Endothelial cell of umbilical vein (primary cell): Measurements from ENCODE around the gene CLEC20A. TPM values are rescaled to one million over a fixed set of nuclear protein-coding genes. Genes with fewer than 3 reads are reported as not detected.

Experiments used
- BruUV-seq: library from RNA; stranded (reverse); fragments of 400-500 nt; replicated peaks from 2 replicates; lab custom pipeline; 2021; lab: Mats Ljungman, UMichigan
- CTCF ChIA-PET: fragments of 300-600, 350-600 bp; sonication (Branson Sonifier 250); formaldehyde crosslinking; loops from one replicate; lab custom pipeline; 2021; ENCODE audit warnings: antibody characterized with exemption, inconsistent platforms; lab: Charles Lee
- POLR2A ChIA-PET: fragments of 300-600, 350-600 bp; sonication (Branson Sonifier 250); formaldehyde crosslinking; loops from one replicate; lab custom pipeline; 2021; ENCODE audit warnings: antibody characterized with exemption, inconsistent platforms; lab: Charles Lee
- DNase-seq: peaks from one replicate; pipeline ENCODE4 v3.0.0-alpha.2; 2011; ENCODE audit warnings: low read depth, low spot score
- FAIRE-seq: peaks from 2 replicates; lab custom pipeline; 2011; peaks lifted over from hg19 to GRCh38; lab: Jason Lieb, UNC
- H2AFZ ChIP-seq: 2 replicates; pipeline ENCODE4 v1.6.0; 2012; ENCODE audit warnings: low read depth, low read length, control low read depth, inconsistent platforms
- H3K27ac ChIP-seq: 2 replicates; pipeline ENCODE4 v1.5.1; 2011; ENCODE audit warnings: low read depth, mild to moderate bottlenecking, control low read depth, low read length, moderate library complexity; ENCODE audit not compliant: insufficient read depth
- H3K27me3 ChIP-seq, 2 experiments: 2 replicates each; pipeline versions ENCODE4 v1.6.0 to v1.6.1; 2011; ENCODE audit warnings: low read length in 2 of 2, mixed read lengths in 1 of 2; ENCODE audit not compliant: control insufficient read depth in 2 of 2, insufficient read depth in 2 of 2
- H3K36me3 ChIP-seq, 2 experiments: 2 replicates in 1 of 2; 3 replicates in 1 of 2; pipeline ENCODE4 v1.5.1; 2011; ENCODE audit warnings: low read length in 2 of 2, mild to moderate bottlenecking in 1 of 2, moderate library complexity in 1 of 2; ENCODE audit not compliant: control insufficient read depth in 2 of 2, insufficient read depth in 2 of 2; ENCODE audit errors: extremely low read depth in 1 of 2
- H3K4me1 ChIP-seq: 3 replicates; pipeline ENCODE4 v1.5.1; 2011; ENCODE audit warnings: mild to moderate bottlenecking, low read length; ENCODE audit not compliant: control insufficient read depth, insufficient read depth; ENCODE audit errors: extremely low read depth
- H3K4me2 ChIP-seq: 2 replicates; pipeline ENCODE4 v1.6.1; 2011; ENCODE audit warnings: low read length, control low read depth, mixed read lengths; ENCODE audit not compliant: insufficient read depth
- H3K4me3 ChIP-seq, 3 experiments: fragments of 200-600 bp in 1 of 3; sonication (generic), shearing (Covaris generic) in 1 of 3; replicated peaks in 1 of 3; 2 replicates each; pipeline ENCODE4 v1.5.1; 2011 to 2016; ENCODE audit warnings: control low read depth in 3 of 3, low read length in 3 of 3, mild to moderate bottlenecking in 2 of 3, inconsistent platforms in 1 of 3, low read depth in 1 of 3, moderate library complexity in 1 of 3; ENCODE audit not compliant: insufficient read depth in 1 of 3
- H3K79me2 ChIP-seq: 2 replicates; pipeline ENCODE4 v1.6.0; 2012; ENCODE audit warnings: low read length, inconsistent platforms; ENCODE audit not compliant: control insufficient read depth, insufficient read depth
- H3K9ac ChIP-seq: replicated peaks from 2 replicates; pipeline ENCODE3; 2011; ENCODE audit warnings: low read length, control low read depth; ENCODE audit not compliant: insufficient read depth; ENCODE audit errors: extremely low read depth
- H3K9me1 ChIP-seq: replicated peaks from 3 replicates; pipeline ENCODE4 v1.6.0; 2011; ENCODE audit warnings: mild to moderate bottlenecking, low read length; ENCODE audit not compliant: control insufficient read depth, insufficient read depth; ENCODE audit errors: extremely low read depth
- H3K9me3 ChIP-seq: replicated peaks from 2 replicates; pipeline ENCODE4 v1.5.1; 2012; ENCODE audit warnings: low read length, inconsistent platforms; ENCODE audit not compliant: control insufficient read depth, insufficient read depth
- H4K20me1 ChIP-seq: replicated peaks from 2 replicates; pipeline ENCODE3; 2011; ENCODE audit warnings: mild to moderate bottlenecking, low read length; ENCODE audit not compliant: control insufficient read depth, insufficient read depth; ENCODE audit errors: extremely low read depth
- CTCF ChIP-seq, 2 donors: IDR thresholded peaks; 1 replicate in 1 of 2; 2 replicates in 1 of 2; pipeline ENCODE4 v1.5.1; 2011; ENCODE audit warnings: low read length in 2 of 2, mild to moderate bottlenecking in 2 of 2, moderate library complexity in 2 of 2, control low read depth in 1 of 2, inconsistent platforms in 1 of 2, low read depth in 1 of 2; ENCODE audit not compliant: insufficient read depth in 1 of 2; ENCODE audit errors: extremely low read depth in 1 of 2
- EZH2 ChIP-seq: IDR thresholded peaks from 2 replicates; pipeline ENCODE4 v1.6.1; 2012; ENCODE audit warnings: borderline replicate concordance, low read depth, mild to moderate bottlenecking, moderate library complexity, low read length, inconsistent platforms; ENCODE audit not compliant: severe bottlenecking
- FOS ChIP-seq: IDR thresholded peaks from 2 replicates; pipeline ENCODE4 v1.6.1; 2011; ENCODE audit warnings: mild to moderate bottlenecking, low read length, moderate library complexity, borderline replicate concordance; ENCODE audit not compliant: insufficient read depth
- GATA2 ChIP-seq: IDR thresholded peaks from 2 replicates; pipeline ENCODE4 v1.7.0; 2011; ENCODE audit warnings: low read depth, mild to moderate bottlenecking, moderate library complexity, mixed read lengths, low read length; ENCODE audit not compliant: insufficient read length, insufficient read depth
- JUN ChIP-seq: IDR thresholded peaks from 2 replicates; pipeline ENCODE4 v1.6.1; 2011; ENCODE audit warnings: borderline replicate concordance, low read depth; ENCODE audit not compliant: insufficient read length, insufficient read depth
- MAX ChIP-seq: IDR thresholded peaks from 2 replicates; pipeline ENCODE4 v1.6.1; 2011; ENCODE audit not compliant: insufficient read depth, insufficient read length
- MYC ChIP-seq: IDR thresholded peaks from one replicate; pipeline ENCODE4 v1.6.1; 2011; ENCODE audit warnings: mild to moderate bottlenecking, low read depth, low read length
- POLR2A ChIP-seq: IDR thresholded peaks from 2 replicates; pipeline ENCODE4 v1.6.1; 2012; ENCODE audit warnings: low read depth, mild to moderate bottlenecking, control low read depth, low read length
- POLR2AphosphoS5 ChIP-seq: IDR thresholded peaks from 2 replicates; pipeline ENCODE4 v1.6.1; 2012; ENCODE audit warnings: low read depth, mild to moderate bottlenecking, control low read depth, low read length, moderate library complexity; ENCODE audit not compliant: insufficient read depth
- dilution Hi-C: fragments of 300-500 bp; cut with MboI; formaldehyde crosslinking; loops from one replicate; pipeline ENCODE4 v1.15.0; 2019; ENCODE audit warnings: low sequenced_read_pairs; ENCODE audit not compliant: extremely low pct_ligation_motif_present
- intact Hi-C: fragments of 100-400 bp; cut with micrococcal nuclease; formaldehyde crosslinking; loops from one replicate; pipeline ENCODE4 v1.10.0; 2022
- polyA plus RNA-seq, 4 experiments: library from polyadenylated mRNA; depleted of rRNA in 3 of 4; stranded (reverse) in 3 of 4; unstranded in 1 of 4; fragments of >200 nt; gene quantifications; 2 replicates each; pipeline versions ENCODE4 v1.2.1 to v1.2.3, GENCODE V29; 2011 to 2012; ENCODE audit warnings: missing spikeins in 1 of 4
- total RNA-seq: library from RNA; stranded (reverse); gene quantifications from 2 replicates; pipeline ENCODE4 v1.2.3, GENCODE V29; 2021

CLEC20A gene
- total and polyA plus RNA-seq, 2 donors (not counting 3 experiments of a cell fraction or from before 2014, with no cell fraction given) = not detected

GRCh38 chr1:178516110-178516509 lies 19.3 kb upstream of the CLEC20A start:
- CTCF ChIA-PET = interaction anchor here (0.9 to 2.5 kb wide), 5 partner anchors 15 to 216 kb away, joined by 3 to 14 read pairs (median 4); no protein-coding TSS in a partner anchor

More at GRCh38 chr1:178516110-178516509, 19.3 kb upstream of the CLEC20A start:
- TF ChIP-seq JUN (no peak), CTCF (IDR thresholded peaks at IDR 0.05; ENCODE audit: extremely low read depth in 1 of 2, insufficient read depth in 1 of 2, low read depth in 1 of 2, low read length in 2 of 2) (no peak), GATA2 (no peak), POLR2AphosphoS5 (no peak), POLR2A (no peak), FOS (no peak), MYC (no peak), MAX (no peak), EZH2 (no peak)
- Histone ChIP-seq H3K36me3 (no peaks in the 10 kb centered on the region), H4K20me1 (no peaks in the 10 kb centered on the region), H3K4me2 (no peak overlapping the region), H3K4me1 (no peaks in the 10 kb centered on the region), H3K27me3 (peaks cover 0 to 5% of the 10 kb centered on the region in 2 experiments), H3K9me1 (no peaks in the 10 kb centered on the region), H2AFZ (no peak overlapping the region), H3K9ac (no peak overlapping the region), H3K9me3 (no peaks in the 10 kb centered on the region), H3K27ac (no peak overlapping the region), H3K79me2 (no peaks in the 10 kb centered on the region), H3K4me3 (no peak overlapping the region)
- intact Hi-C loops = no loop called here
- FAIRE-seq = no peak
- dilution Hi-C loops = no loop called here
- no peak for DNase-seq
- POLR2A ChIA-PET = no interaction called here
- BruUV-seq = no TSS peak
